ENCODE data around the gene KANK2.

GRCh38 chr19:11130824-11131455 lies 66.4 kb downstream of the KANK2 start:
- TF ChIP-seq CTCF (IDR thresholded peaks at IDR 0.05; ENCODE audit: low read depth, low read length), result peak; percentile 88
- no peak for TF ChIP-seq EZH2phosphoT487 (IDR thresholded peaks at IDR 0.05; ENCODE audit: low read depth)

Measured in OCI-LY3 (cell line).